ENCODE results near the gene TEX14. TPM values are rescaled to one million over a fixed set of nuclear protein-coding genes. Genes with fewer than 3 reads are reported as not detected.

The TEX14 gene
- total RNA-seq, 1 experiment from 2014 or later = 0.31 TPM

GRCh38 chr17:58534331-58534730, 157.5 kb downstream of the TEX14 start:
- Mint-ChIP-seq H3K27ac (no peak overlapping the region; a peak in 1 of 7 replicates), H3K4me1 (peaks cover 23 to 41% of the 10 kb centered on the region in 2 experiments), H3K36me3 (ENCODE audit: insufficient read depth in 1 of 3, low read depth in 3 of 3) (no peaks in the 10 kb centered on the region), H3K27me3 (ENCODE audit: low read depth) (peaks cover 52% of the 10 kb centered on the region), H3K4me3 (no peak overlapping the region), H3K9me3 (no peaks in the 10 kb centered on the region)
- no peak overlapping the region for H3K4me2 ChIP-seq (ENCODE audit: insufficient read depth, insufficient read length, low read length)
- H3K27ac ChIP-seq (ENCODE audit: insufficient read length, low read depth, low read length) = no peak overlapping the region
- no peak overlapping the region for H2AFZ ChIP-seq (ENCODE audit: low read length)
- H2BK15ac ChIP-seq (ENCODE audit: low read depth, low read length) = no peak overlapping the region
- WGBS (ENCODE audit: extremely low coverage, insufficient read length, low lambda C conversion rate) = no CpG with 5 or more reads among the region's 3 CpGs
- H2AK5ac ChIP-seq (ENCODE audit: insufficient read length, low read length) = no peak overlapping the region
- no peak for DNase-seq
- 0 out of 2 replicates have a peak, but pooled peaks cover 2% of the 10 kb centered on the region for H3K4me1 ChIP-seq (ENCODE audit: insufficient read depth, low read length)
- H4K8ac ChIP-seq (replicated peaks; ENCODE audit: insufficient read length, low read depth, low read length) = no peak overlapping the region
- H4K20me1 ChIP-seq (ENCODE audit: control insufficient read depth, insufficient read depth, insufficient read length) = no peaks in the 10 kb centered on the region
- no peak overlapping the region for H4K91ac ChIP-seq (ENCODE audit: insufficient read length, low read depth, low read length)
- H4K5ac ChIP-seq (ENCODE audit: insufficient read length, low read depth, low read length) = no peak overlapping the region
- H3K9me3 ChIP-seq (ENCODE audit: control insufficient read depth, low read depth, low read length) = no peaks in the 10 kb centered on the region
- H2BK120ac ChIP-seq (ENCODE audit: low read depth, low read length, poor library complexity, severe bottlenecking) = no peak overlapping the region
- H3T11ph ChIP-seq (ENCODE audit: low read length) = no peak overlapping the region
- no peaks in the 10 kb centered on the region for H3K79me1 ChIP-seq (ENCODE audit: insufficient read depth, low read depth, low read length, poor library complexity, severe bottlenecking)
- H3K23me2 ChIP-seq (ENCODE audit: insufficient read length, low read depth, low read length, poor library complexity, severe bottlenecking) = peaks cover 5% of the 10 kb centered on the region
- no peak overlapping the region for H2BK5ac ChIP-seq (ENCODE audit: insufficient read length, low read length)
- no peaks in the 10 kb centered on the region for H3K79me2 ChIP-seq (ENCODE audit: insufficient read depth, low read length)
- no peak overlapping the region for H3K23ac ChIP-seq (ENCODE audit: insufficient read length, low read depth, low read length)
- H3K14ac ChIP-seq (ENCODE audit: insufficient read depth, low read length) = no peak overlapping the region
- no peak overlapping the region for H3K56ac ChIP-seq (ENCODE audit: insufficient read length, low read depth, low read length)
- TF ChIP-seq CTCF (conservative IDR thresholded peaks at IDR 0.05) = peak; percentile 41; the same call in 2 of the 3 replicates
- H3K9ac ChIP-seq (ENCODE audit: extremely low read depth, insufficient read length, low read length) = no peak overlapping the region
- H3K18ac ChIP-seq (ENCODE audit: insufficient read length, low read depth, low read length) = no peak overlapping the region
- H2BK12ac ChIP-seq (ENCODE audit: insufficient read length, low read depth, low read length) = no peak overlapping the region
- H3K4ac ChIP-seq (ENCODE audit: low read depth, low read length) = no peak overlapping the region
- no peak overlapping the region for H2BK20ac ChIP-seq (ENCODE audit: low read depth, low read length, poor library complexity, severe bottlenecking)
- H3K27me3 ChIP-seq (ENCODE audit: insufficient read depth, low read length) = no peaks in the 10 kb centered on the region
